Measurements from ENCODE around the gene GRM8.

- TF ChIP-seq POLR2AphosphoS5 (IDR thresholded peaks at IDR 0.05; ENCODE audit: low read depth, low read length) (no peak), CTCF (IDR thresholded peaks at IDR 0.05) (no peak), REST (IDR thresholded peaks at IDR 0.05; ENCODE audit: insufficient read depth in 1 of 2, low read depth in 2 of 2, low read length in 1 of 2) (no peak), TCF7L2 (IDR thresholded peaks at IDR 0.05; ENCODE audit: low read depth, low read length) (no peak), SIN3A (IDR thresholded peaks at IDR 0.05; ENCODE audit: borderline replicate concordance, insufficient read depth, low read depth, low read length) (no peak)
These were observed 161.1 kb downstream of the GRM8 start for GRCh38 chr7:127091620-127092019.
